WTC11 (cell line): Measurements from ENCODE around the gene SEMA3C. TPM values are rescaled to one million over a fixed set of nuclear protein-coding genes. Genes with fewer than 3 reads are reported as not detected.

Experiments used
- ATAC-seq: fragments of 200-7000 bp; cut with Tn5 transposase; 2 replicates; pipeline ENCODE4 v1.10.0; 2021; ENCODE audit warnings: mild to moderate bottlenecking, moderate library complexity
- CTCF ChIA-PET: fragments of 300-600 bp; sonication (Branson Sonifier 250); formaldehyde crosslinking; loops from one replicate; lab custom pipeline; 2021; ENCODE audit warnings: antibody characterized with exemption; lab: Charles Lee
- POLR2A ChIA-PET: fragments of 350-600 bp; sonication (Branson Sonifier 250); formaldehyde crosslinking; loops from one replicate; lab custom pipeline; 2021; ENCODE audit warnings: antibody characterized with exemption; lab: Charles Lee
- DNase-seq: peaks from one replicate; pipeline ENCODE4 v3.0.0; 2021; ENCODE audit warnings: low spot score
- H3K27ac Mint-ChIP-seq: 2 replicates; pipeline ENCODE4 v1.8.0; 2021; ENCODE audit warnings: mixed read lengths
- H3K27me3 Mint-ChIP-seq: 2 replicates; pipeline ENCODE4 v1.8.0; 2021; ENCODE audit warnings: low read depth, mild to moderate bottlenecking, moderate library complexity, mixed read lengths
- H3K36me3 Mint-ChIP-seq: 2 replicates; pipeline ENCODE4 v1.8.0; 2021; ENCODE audit warnings: mixed read lengths
- H3K4me1 Mint-ChIP-seq: 2 replicates; pipeline ENCODE4 v1.8.0; 2022; ENCODE audit warnings: mixed read lengths
- H3K4me3 Mint-ChIP-seq: 2 replicates; pipeline ENCODE4 v1.8.0; 2021; ENCODE audit warnings: mild to moderate bottlenecking, moderate library complexity, mixed read lengths
- H3K9me3 Mint-ChIP-seq: 2 replicates; pipeline ENCODE4 v1.8.0; 2021; ENCODE audit warnings: mixed read lengths
- ATF1 ChIP-seq: sonication (generic); formaldehyde crosslinking; IDR thresholded peaks from 2 replicates; pipeline ENCODE4 v1.8.1; 2023; ENCODE audit warnings: mild to moderate bottlenecking, moderate library complexity, missing genetic modification reagents
- ATF2 ChIP-seq: sonication (generic); formaldehyde crosslinking; IDR thresholded peaks from 2 replicates; pipeline ENCODE4 v1.8.1; 2022; ENCODE audit warnings: low read depth, missing genetic modification reagents, borderline replicate concordance
- CBFB ChIP-seq: sonication (generic); formaldehyde crosslinking; IDR thresholded peaks from 2 replicates; pipeline ENCODE4 v1.8.1; 2022; ENCODE audit warnings: mild to moderate bottlenecking, low read depth, missing genetic modification reagents
- E2F1 ChIP-seq: sonication (generic); formaldehyde crosslinking; IDR thresholded peaks from 2 replicates; pipeline ENCODE4 v1.8.0; 2022; ENCODE audit warnings: mild to moderate bottlenecking, missing genetic modification reagents
- E2F4 ChIP-seq: sonication (generic); formaldehyde crosslinking; IDR thresholded peaks from 2 replicates; pipeline ENCODE4 v1.8.1; 2022; ENCODE audit warnings: low read depth, mild to moderate bottlenecking, moderate library complexity, missing genetic modification reagents, borderline replicate concordance
- HMGXB4 ChIP-seq: sonication (generic); formaldehyde crosslinking; IDR thresholded peaks from 2 replicates; pipeline ENCODE4 v1.8.1; 2023; ENCODE audit warnings: mild to moderate bottlenecking, moderate library complexity, missing genetic modification reagents
- JUN ChIP-seq: sonication (generic); formaldehyde crosslinking; IDR thresholded peaks from 2 replicates; pipeline ENCODE4 v1.8.0; 2023; ENCODE audit warnings: mild to moderate bottlenecking, missing genetic modification reagents
- MAX ChIP-seq: sonication (generic); formaldehyde crosslinking; IDR thresholded peaks from 2 replicates; pipeline ENCODE4 v1.8.0; 2022; ENCODE audit warnings: mild to moderate bottlenecking, missing genetic modification reagents
- MYBL2 ChIP-seq: sonication (generic); formaldehyde crosslinking; IDR thresholded peaks from 2 replicates; pipeline ENCODE4 v1.8.1; 2023; ENCODE audit warnings: mild to moderate bottlenecking, moderate library complexity, missing genetic modification reagents
- NR2C2 ChIP-seq: sonication (generic); formaldehyde crosslinking; IDR thresholded peaks from 2 replicates; pipeline ENCODE4 v1.8.0; 2022; ENCODE audit warnings: mild to moderate bottlenecking, missing genetic modification reagents
- RORB ChIP-seq: fragments of 250-450 bp; sonication (Bioruptor Pico); IDR thresholded peaks from 2 replicates; pipeline ENCODE4 v1.9.0; 2021; ENCODE audit warnings: mild to moderate bottlenecking
- SMAD3 ChIP-seq: sonication (generic); formaldehyde crosslinking; IDR thresholded peaks from 2 replicates; pipeline ENCODE4 v1.8.0; 2022; ENCODE audit warnings: missing genetic modification reagents, mild to moderate bottlenecking, borderline replicate concordance
- ZBTB21 ChIP-seq: sonication (generic); formaldehyde crosslinking; IDR thresholded peaks from 2 replicates; pipeline ENCODE4 v1.8.1; 2023; ENCODE audit warnings: mild to moderate bottlenecking, missing genetic modification reagents, borderline replicate concordance
- ZBTB43 ChIP-seq: sonication (generic); formaldehyde crosslinking; IDR thresholded peaks from 2 replicates; pipeline ENCODE4 v1.8.1; 2023; ENCODE audit warnings: mild to moderate bottlenecking, missing genetic modification reagents
- ZMAT4 ChIP-seq: fragments of 250-450 bp; sonication (Bioruptor Pico); IDR thresholded peaks from 2 replicates; pipeline ENCODE4 v1.9.0; 2021; ENCODE audit warnings: mild to moderate bottlenecking
- ZNF121 ChIP-seq: sonication (generic); formaldehyde crosslinking; IDR thresholded peaks from 2 replicates; pipeline ENCODE4 v1.8.0; 2023; ENCODE audit warnings: missing genetic modification reagents
- ZNF138 ChIP-seq: sonication (generic); formaldehyde crosslinking; conservative IDR thresholded peaks from 2 replicates; pipeline ENCODE4 v1.8.1; 2022; ENCODE audit warnings: mild to moderate bottlenecking, moderate library complexity, missing genetic modification reagents
- ZNF232 ChIP-seq: sonication (generic); formaldehyde crosslinking; IDR thresholded peaks from 2 replicates; pipeline ENCODE4 v1.8.0; 2022; ENCODE audit warnings: mild to moderate bottlenecking, missing genetic modification reagents
- ZNF317 ChIP-seq: sonication (generic); formaldehyde crosslinking; IDR thresholded peaks from 2 replicates; pipeline ENCODE4 v1.8.1; 2023; ENCODE audit warnings: low read depth, mild to moderate bottlenecking, moderate library complexity, missing genetic modification reagents, borderline replicate concordance
- ZNF532 ChIP-seq: fragments of 250-450 bp; sonication (Bioruptor Pico); IDR thresholded peaks from 2 replicates; pipeline ENCODE4 v1.9.0; 2021; ENCODE audit warnings: mild to moderate bottlenecking, borderline replicate concordance
- total RNA-seq: library from RNA; stranded (reverse); gene quantifications from 3 replicates; pipeline ENCODE4 v1.2.3, GENCODE V29; 2021

The SEMA3C gene
- total RNA-seq, 1 experiment from 2014 or later: 2.1 TPM

- ATAC-seq: no peak
- TF ChIP-seq E2F1 (CRISPR knock-in tag) (no peak), SMAD3 (CRISPR knock-in tag) (no peak), ATF2 (CRISPR knock-in tag) (no peak), ZNF532 (no peak), MYBL2 (CRISPR knock-in tag) (no peak), ZNF232 (CRISPR knock-in tag) (no peak), ZNF121 (CRISPR knock-in tag) (no peak), ZNF317 (CRISPR knock-in tag) (no peak), ZBTB43 (CRISPR knock-in tag) (no peak), ZBTB21 (CRISPR knock-in tag) (no peak), NR2C2 (CRISPR knock-in tag) (no peak), RORB (no peak), ATF1 (CRISPR knock-in tag) (no peak), ZMAT4 (CRISPR knock-in tag) (no peak), E2F4 (CRISPR knock-in tag) (no peak), ZNF138 (CRISPR knock-in tag) (no peak), MAX (CRISPR knock-in tag) (no peak), HMGXB4 (CRISPR knock-in tag) (no peak), JUN (no peak), CBFB (CRISPR knock-in tag) (no peak)
- H3K27me3 Mint-ChIP-seq: no peaks in the 10 kb centered on the region
- POLR2A ChIA-PET: no interaction called here
- no peaks in the 10 kb centered on the region for H3K36me3 Mint-ChIP-seq
- H3K9me3 Mint-ChIP-seq: peaks cover 11% of the 10 kb centered on the region
- no peak overlapping the region for H3K4me3 Mint-ChIP-seq
- H3K27ac Mint-ChIP-seq: no peak overlapping the region
- CTCF ChIA-PET: no interaction called here
- no peak for DNase-seq
- peaks cover 2% of the 10 kb centered on the region; the same call in 1 of the 2 replicates for H3K4me1 Mint-ChIP-seq
Measured at GRCh38 chr7:80858141-80858903, 60.5 kb downstream of the SEMA3C start.
